Suppressor macrophage treated with lipopolysaccharide for 1 hour (primary cell): Measurements from ENCODE around the gene KRTAP5-2.
"Not testable (repeated sequence)": the region's sequence is repeated elsewhere in the genome, so short reads cannot be mapped to it uniquely, and the experiment has no call there.

ENCODE experiments used
- DNase-seq, 3 donors: peaks; one replicate each; pipeline ENCODE4 v3.0.0-alpha.2; 2020 to 2022

Gene KRTAP5-2, protein sequence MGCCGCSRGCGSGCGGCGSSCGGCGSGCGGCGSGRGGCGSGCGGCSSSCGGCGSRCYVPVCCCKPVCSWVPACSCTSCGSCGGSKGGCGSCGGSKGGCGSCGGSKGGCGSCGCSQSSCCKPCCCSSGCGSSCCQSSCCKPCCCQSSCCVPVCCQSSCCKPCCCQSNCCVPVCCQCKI

DNA sequence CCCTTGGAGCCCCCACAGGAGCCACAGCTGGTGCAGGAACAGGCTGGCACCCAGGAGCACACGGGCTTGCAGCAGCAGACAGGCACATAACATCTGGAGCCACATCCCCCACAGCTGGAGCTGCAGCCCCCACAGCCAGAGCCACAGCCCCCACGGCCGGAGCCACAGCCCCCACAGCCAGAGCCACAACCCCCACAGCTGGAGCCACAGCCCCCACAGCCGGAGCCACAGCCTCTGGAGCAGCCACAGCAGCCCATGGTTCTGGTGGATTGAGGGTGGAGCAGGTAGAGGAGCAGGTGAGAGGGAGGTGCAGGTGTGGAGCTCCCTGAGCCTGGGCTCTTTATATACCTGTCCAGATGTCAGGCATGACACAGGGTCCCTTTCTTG lies at the start of gene KRTAP5-2:
Gene KRTAP5-2 (minus strand): TSS at position 301 of the 387 bp plus-strand sequence. CDS start 44 bp downstream, at position 257.
- DNase-seq, result no peak

GRCh38 chr11:1646540-1646939 lies 48.4 kb upstream of the KRTAP5-2 start:
- not testable (repeated sequence) for DNase-seq

DNA sequence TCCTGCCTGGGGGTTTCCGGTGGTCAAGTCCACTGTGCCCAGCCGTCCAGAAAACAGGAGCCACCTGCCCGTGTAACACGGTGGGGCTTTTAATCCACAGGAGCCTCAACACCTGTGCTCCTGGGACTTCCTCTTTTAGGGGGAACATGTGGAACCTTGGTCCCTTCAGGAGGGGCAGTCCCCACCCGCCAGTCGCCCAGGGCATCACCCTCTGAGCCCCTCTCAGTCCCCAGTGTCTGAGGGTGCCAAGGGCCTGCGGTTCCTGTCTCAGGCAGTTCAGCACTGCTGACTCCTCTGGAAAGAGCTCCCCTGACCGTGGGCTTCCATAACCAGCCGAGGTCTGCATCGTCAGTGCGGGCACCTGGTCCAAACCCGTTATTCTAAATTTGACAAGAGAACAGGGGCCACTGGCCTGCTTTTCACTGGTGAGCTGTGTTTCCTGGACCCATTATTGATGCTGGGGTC lies 47.3 kb upstream of the KRTAP5-2 start:
- no peak for DNase-seq

DNA sequence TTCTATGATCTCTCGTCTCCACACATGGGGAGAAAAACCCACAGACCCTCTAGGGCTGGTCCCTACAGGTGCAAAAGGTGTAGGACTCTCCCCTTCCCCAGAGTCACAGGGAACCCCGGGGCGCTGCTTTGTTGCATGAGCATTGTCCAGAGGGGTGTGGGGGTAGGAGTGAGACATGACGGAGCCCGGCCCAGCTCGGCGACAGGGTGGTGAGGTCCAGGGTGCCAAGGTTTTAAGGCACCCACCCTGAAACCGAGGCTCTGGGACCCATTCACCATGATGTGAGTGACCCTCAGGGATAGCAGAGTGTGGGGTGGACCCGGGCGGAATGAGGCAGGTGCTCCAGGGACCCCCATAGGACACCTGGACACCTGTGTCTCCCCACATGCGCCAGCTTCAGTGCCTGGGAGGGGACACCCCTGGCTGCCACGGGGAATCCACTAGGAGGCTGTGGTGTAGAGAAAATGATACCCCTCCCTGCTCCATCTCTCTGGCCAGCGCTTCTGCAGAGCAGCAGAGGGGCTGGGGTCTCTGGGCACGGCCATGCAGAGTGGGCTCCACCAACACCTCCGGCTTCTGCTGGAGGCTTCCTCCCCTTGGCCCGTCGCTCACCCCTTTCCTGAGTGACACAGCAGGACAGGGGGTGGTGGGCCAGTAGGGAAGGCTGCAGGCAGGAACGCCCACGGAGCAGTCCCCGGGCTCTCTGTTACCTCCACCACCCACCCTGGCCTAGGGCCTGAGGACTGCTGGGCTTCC lies 46.7 kb upstream of the KRTAP5-2 start:
- DNase-seq, result no peak

- DNase-seq, result no peak
Measured at GRCh38 chr11:1643146-1643690, 45.1 kb upstream of the KRTAP5-2 start.

- no peak for DNase-seq
Measured at GRCh38 chr11:1642288-1643145, 44.4 kb upstream of the KRTAP5-2 start.

- no peak for DNase-seq
Measured at GRCh38 chr11:1641096-1641495, 43.0 kb upstream of the KRTAP5-2 start.

DNA sequence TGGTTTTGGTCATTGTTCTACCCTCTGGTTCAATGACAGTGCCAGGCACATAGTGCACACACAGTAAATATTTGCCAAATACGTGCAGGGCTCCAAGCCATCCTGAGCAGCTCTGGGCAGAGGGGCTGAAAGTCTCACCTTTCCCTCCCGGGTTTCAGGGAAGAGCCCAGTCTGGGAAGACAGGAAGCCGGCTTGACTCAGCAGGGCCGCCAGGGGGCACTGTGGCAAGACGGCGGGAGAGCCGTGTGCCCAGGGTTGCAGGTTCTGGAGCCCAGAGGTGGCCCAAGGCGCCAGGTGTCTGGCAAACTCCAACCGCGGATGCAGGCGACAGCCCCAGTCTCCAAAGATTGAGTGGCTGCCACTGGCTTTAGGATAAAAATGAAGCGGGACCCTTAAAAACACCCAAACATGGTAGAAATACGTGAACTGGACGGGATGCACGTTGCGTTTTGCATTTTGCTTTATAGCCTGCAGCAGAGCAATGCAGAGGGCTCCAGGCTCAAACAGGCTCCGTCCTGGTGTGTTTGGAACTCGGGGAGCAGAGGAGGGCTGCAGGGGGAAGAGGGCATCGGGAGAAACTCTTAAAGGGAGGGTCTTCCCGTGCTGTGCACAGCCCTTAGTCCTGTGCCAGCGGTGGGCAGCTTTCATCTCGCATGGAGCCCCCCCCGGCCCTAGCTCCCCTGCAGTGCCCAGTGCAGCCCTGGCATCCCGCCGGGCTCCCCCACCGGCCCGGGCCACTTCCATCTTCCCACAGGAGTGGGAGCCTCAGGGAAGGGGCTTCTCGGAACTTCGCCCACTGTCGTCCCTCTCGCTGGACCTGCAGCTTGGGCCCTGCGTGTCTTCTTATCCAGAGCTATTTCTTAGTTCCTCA lies 42.2 kb upstream of the KRTAP5-2 start:
- DNase-seq, result peak; percentile 47 to 73 (median 55)

DNA sequence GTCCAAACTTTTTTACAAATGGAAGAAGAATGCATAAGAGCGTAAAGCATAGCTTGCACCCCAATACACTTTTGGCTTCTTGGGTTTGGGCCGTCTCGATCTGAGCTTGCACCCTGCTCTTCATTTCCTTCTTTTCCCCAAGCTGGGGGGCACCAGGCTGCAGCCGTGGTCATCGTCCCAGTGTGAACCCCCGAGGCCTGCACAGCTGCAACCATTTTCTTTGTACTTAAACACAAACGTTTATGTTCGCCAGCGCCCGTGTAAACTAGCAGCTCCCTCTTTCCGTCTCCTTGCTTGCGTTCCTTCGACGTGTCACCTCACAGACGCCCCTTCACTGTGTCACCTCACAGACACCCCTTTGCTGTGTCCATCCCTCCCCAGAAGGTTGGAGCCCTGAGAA lies 41.6 kb upstream of the KRTAP5-2 start:
- DNase-seq, result no peak

DNA sequence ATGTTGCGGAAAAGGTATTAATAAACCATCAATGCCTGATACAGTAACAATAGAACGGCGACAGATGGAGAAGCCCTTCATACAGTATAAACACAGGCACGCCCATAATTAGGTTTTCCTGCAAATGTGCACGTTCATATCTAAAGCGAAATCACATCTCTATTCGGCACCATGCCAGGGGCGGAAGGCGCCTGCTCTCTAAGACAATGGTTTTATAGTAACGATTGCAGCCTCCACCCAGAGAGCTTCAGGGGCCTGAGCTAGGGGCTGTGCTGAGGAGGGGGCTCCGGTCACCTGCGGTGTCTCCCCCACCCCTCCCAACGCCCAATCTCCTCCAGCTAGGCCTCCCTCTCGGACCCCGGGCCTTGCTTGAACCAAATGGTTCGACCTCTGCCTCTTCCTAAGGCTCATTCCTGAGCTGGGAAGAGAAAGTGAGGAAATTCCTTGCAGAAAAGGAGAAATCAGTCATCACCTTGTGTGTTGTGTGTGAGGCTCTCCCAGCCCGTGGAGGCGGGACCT lies 41.1 kb upstream of the KRTAP5-2 start:
- no peak for DNase-seq

DNA sequence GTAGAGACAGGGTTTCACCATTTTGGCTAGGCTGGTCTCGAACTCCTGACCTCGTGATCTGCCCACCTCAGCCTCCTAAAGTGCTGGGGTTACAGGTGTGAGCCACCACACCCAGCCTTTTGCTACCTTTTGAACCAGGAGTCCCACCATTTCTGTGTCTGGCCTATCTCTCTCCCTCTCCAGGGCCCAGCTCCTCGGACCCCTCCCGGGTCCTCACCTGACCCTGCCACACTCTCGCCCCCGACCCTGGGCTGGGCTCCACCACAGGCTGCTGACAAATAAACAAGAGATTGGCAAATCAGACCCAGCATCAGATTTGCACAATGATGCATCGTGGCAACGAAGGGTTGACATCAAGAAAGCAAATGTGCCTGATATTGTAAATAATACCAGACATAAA lies 40.2 kb upstream of the KRTAP5-2 start:
- no peak for DNase-seq

DNA sequence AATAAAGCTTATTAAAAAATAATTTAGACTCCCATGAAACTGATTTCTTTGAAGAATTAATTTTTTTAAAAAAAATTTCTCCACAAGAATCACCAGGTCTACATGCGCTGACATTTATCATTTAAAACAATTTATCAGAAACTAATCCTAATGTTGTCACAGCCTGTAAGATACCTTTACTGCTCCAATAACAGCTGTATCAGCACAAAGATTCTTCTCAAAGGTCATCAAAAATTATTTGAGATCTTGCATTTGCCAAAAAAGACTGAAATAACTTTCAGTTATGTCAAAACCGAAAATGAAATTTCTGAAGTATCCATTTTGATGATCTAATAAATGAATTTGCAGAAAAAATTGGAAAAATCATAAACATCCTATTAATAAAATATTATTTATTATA lies 39.5 kb upstream of the KRTAP5-2 start:
- DNase-seq, result no peak

GRCh38 chr11:1636291-1636950 lies 38.3 kb upstream of the KRTAP5-2 start:
- no peak for DNase-seq

DNA sequence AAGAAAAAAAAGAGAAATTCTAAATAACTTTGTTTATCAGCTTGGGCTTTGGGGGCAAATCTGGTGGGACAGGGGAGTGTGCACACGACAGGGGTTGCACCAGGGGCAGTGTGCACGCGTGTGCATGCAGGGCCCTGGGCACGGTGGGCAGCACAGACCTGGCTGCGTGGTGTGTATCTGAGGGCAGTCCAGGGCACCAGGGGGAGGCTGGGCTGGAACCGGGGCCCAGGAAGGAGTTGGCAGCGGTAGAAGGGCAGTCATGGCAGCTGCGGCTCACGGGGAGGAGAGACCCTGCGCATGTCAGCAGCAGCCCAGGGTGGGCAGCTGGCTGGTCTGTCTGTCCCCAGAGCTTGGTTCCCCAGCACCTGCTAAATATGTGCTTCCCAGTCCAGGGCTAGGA lies 35.8 kb upstream of the KRTAP5-2 start:
- no peak for DNase-seq

GRCh38 chr11:1632053-1632714 lies 34.1 kb upstream of the KRTAP5-2 start:
- no peak for DNase-seq

- no peak for DNase-seq
Measured at GRCh38 chr11:1631066-1631568, 33.0 kb upstream of the KRTAP5-2 start.

DNA sequence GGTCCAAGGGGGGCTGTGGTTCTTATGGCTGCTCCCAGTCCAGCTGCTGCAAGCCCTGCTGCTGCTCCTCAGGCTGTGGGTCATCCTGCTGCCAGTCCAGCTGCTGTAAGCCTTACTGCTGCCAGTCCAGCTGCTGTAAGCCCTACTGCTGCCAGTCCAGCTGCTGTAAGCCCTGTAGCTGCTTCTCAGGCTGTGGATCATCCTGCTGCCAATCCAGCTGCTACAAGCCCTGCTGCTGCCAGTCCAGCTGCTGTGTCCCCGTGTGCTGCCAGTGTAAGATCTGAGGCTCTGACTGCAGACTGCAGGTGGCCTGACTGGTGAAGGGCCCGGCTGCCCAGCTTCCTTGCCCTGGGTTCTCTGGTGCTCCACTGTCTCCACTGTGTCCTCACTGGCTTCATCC lies 32.2 kb upstream of the KRTAP5-2 start:
- no peak for DNase-seq

DNA sequence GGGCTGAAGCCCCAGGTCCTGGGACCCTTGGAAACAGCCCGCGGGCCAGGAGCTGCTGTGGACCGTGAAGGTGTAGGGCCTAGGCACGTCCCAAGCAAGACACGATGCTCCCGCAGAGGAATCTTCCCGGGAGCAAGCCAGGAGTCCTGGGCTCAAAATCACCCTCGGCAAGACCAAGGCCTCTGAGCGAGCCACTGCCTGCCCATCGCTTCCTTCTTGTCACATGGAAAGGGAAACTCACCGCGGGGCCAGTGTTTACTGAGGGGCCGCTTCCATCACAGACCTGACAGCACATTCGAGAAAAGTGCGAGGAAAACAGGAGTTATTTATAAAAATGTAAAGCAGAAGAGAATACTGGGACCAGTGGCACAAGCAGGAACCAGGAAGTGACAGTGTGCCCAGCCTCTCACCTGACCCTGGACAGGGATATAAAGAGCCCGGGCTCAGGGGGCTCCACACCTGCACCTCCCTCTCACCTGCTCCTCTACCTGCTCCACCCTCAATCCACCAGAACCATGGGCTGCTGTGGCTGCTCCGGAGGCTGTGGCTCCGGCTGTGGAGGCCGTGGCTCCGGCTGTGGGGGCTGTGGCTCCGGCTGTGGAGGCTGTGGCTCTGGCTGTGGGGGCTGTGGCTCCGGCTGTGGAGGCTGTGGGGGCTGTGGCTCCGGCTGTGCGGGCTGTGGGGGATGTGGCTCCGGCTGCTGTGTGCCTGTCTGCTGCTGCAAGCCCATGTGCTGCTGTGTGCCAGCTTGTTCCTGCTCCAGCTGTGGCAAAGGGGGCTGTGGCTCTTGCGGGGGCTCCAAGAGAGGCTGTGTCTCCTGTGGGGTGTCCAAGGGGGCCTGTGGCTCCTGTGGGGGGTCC lies 31.5 kb upstream of the KRTAP5-2 start, which contains the start of gene KRTAP5-5:
Gene KRTAP5-5 (plus strand): TSS at position 450 of the 860 bp plus-strand sequence. CDS start 66 bp downstream, at position 516.
- DNase-seq, result no peak
